K562 (cell line): ENCODE data around the gene RAB13. TPM values are rescaled to one million over a fixed set of nuclear protein-coding genes. Genes with fewer than 3 reads are reported as not detected.

Experiments
- ATAC-seq: fragments of 200-7000 bp; cut with Tn5 transposase; 3 replicates; pipeline ENCODE4 v1.9.1; 2020; ENCODE audit warnings: moderate library complexity
- BruUV-seq: library from RNA; stranded (reverse); fragments of 400-500 nt; replicated peaks from 2 replicates; lab custom pipeline; 2021; lab: Mats Ljungman, UMichigan
- CTCF ChIA-PET: fragments of 300-600 bp; formaldehyde crosslinking; extraction: SDS; loops from one replicate; lab custom pipeline; 2021; ENCODE audit warnings: low intra/inter-chr PET ratio; lab: Yijun Ruan, JAX
- POLR2A ChIA-PET: fragments of 300-600, 350-650 bp; sonication (Branson Sonifier 250); formaldehyde crosslinking; extraction: SDS; loops from one replicate; lab custom pipeline; 2021; ENCODE audit warnings: antibody characterized with exemption, inconsistent platforms; lab: Yijun Ruan, JAX
- DNase-seq, 4 experiments: peaks; one replicate each; pipeline versions ENCODE4 v3.0.0 to v3.0.0-alpha.2; 2011 to 2018; ENCODE audit warnings: low spot score in 3 of 4, mixed read lengths in 3 of 4; ENCODE audit errors: extremely low read depth in 1 of 4
- FAIRE-seq: peaks from 2 replicates; lab custom pipeline; 2011; peaks lifted over from hg19 to GRCh38; lab: Jason Lieb, UNC
- H2AFZ ChIP-seq: 2 replicates; pipeline ENCODE4 v1.6.0; 2011; ENCODE audit warnings: low read depth, low read length, control low read depth, inconsistent platforms
- H3K27ac ChIP-seq: fragments of 200-600 bp; 3 replicates; pipeline ENCODE4 v1.8.0; 2011; ENCODE audit warnings: low read depth, mild to moderate bottlenecking, control low read depth, inconsistent platforms, low read length, moderate library complexity, mixed read lengths; ENCODE audit errors: extremely low read depth
- H3K27me3 ChIP-seq, 2 experiments: fragments of 300-600 bp in 1 of 2; 2 replicates in 1 of 2; 3 replicates in 1 of 2; pipeline versions ENCODE4 v1.6.0 to v1.8.0; 2011; ENCODE audit warnings: inconsistent platforms in 2 of 2, low read length in 2 of 2, mild to moderate bottlenecking in 1 of 2, mixed read lengths in 1 of 2, moderate library complexity in 1 of 2; ENCODE audit not compliant: control insufficient read depth in 2 of 2, insufficient read depth in 2 of 2
- H3K36me3 ChIP-seq: fragments of 300-600 bp; 3 replicates; pipeline ENCODE4 v1.8.0; 2011; ENCODE audit warnings: mild to moderate bottlenecking, low read length, inconsistent platforms; ENCODE audit not compliant: control insufficient read depth, insufficient read depth
- H3K4me1 ChIP-seq, 2 experiments: fragments of 200-600 bp in 1 of 2; replicated peaks in 1 of 2; 2 replicates in 1 of 2; 3 replicates in 1 of 2; pipeline versions ENCODE4 v1.5.1 to v1.8.0; 2011; ENCODE audit warnings: inconsistent platforms in 2 of 2, low read length in 2 of 2, mild to moderate bottlenecking in 1 of 2, mixed read lengths in 1 of 2, moderate library complexity in 1 of 2; ENCODE audit not compliant: control insufficient read depth in 2 of 2, insufficient read depth in 2 of 2
- H3K4me2 ChIP-seq: 2 replicates; pipeline ENCODE4 v1.6.1; 2011; ENCODE audit warnings: low read length, control low read depth, inconsistent platforms, mixed read lengths; ENCODE audit not compliant: insufficient read depth
- H3K4me3 ChIP-seq: fragments of 200-600 bp; sonication (generic), shearing (Covaris generic); 2 replicates; pipeline ENCODE4 v1.5.1; 2016; ENCODE audit warnings: control low read depth, inconsistent platforms
- H3K79me2 ChIP-seq: fragments of 200-600 bp; 3 replicates; pipeline ENCODE4 v1.8.0; 2011; ENCODE audit warnings: low read length, inconsistent platforms; ENCODE audit not compliant: control insufficient read depth, insufficient read depth
- H3K9ac ChIP-seq, 2 experiments: 2 replicates each; pipeline versions ENCODE4 v1.6.0 to v1.6.1; 2011; ENCODE audit warnings: low read depth in 2 of 2, low read length in 2 of 2, control low read depth in 1 of 2, inconsistent platforms in 1 of 2, mild to moderate bottlenecking in 1 of 2, mixed read lengths in 1 of 2; ENCODE audit not compliant: insufficient read depth in 1 of 2
- H3K9me1 ChIP-seq: one replicate; pipeline ENCODE4 v1.6.0; 2011; ENCODE audit warnings: inconsistent platforms, mild to moderate bottlenecking, low read length, moderate library complexity; ENCODE audit not compliant: control insufficient read depth, insufficient read depth
- H3K9me3 ChIP-seq: replicated peaks from 2 replicates; pipeline ENCODE4 v1.5.1; 2011; ENCODE audit warnings: low read depth, low read length, inconsistent platforms; ENCODE audit not compliant: control insufficient read depth, insufficient read depth
- H4K20me1 ChIP-seq: replicated peaks from 2 replicates; pipeline ENCODE4 v1.6.1; 2011; ENCODE audit warnings: low read length, inconsistent platforms, mixed read lengths; ENCODE audit not compliant: control insufficient read depth, insufficient read depth
- CREB1 ChIP-seq, 2 experiments: sonication (generic) in 1 of 2; formaldehyde crosslinking in 1 of 2; IDR thresholded peaks; 2 replicates each; pipeline versions ENCODE4 v1.6.1 to v1.8.0; 2012 to 2022; ENCODE audit warnings: inconsistent platforms in 1 of 2, mild to moderate bottlenecking in 1 of 2, missing genetic modification reagents in 1 of 2, moderate library complexity in 1 of 2
- ESRRB ChIP-seq: fragments of 250-450 bp; sonication (Bioruptor Pico); IDR thresholded peaks from 2 replicates; pipeline ENCODE4 v1.5.0; 2020; ENCODE audit warnings: mild to moderate bottlenecking, moderate library complexity, borderline replicate concordance
- ETV5 ChIP-seq: sonication (generic); formaldehyde crosslinking; IDR thresholded peaks from 2 replicates; pipeline ENCODE4 v1.4.0; 2020; ENCODE audit warnings: low read depth, mild to moderate bottlenecking, missing genetic modification reagents
- FOXJ3 ChIP-seq: sonication (generic); formaldehyde crosslinking; IDR thresholded peaks from 2 replicates; pipeline ENCODE4 v1.4.0; 2020; ENCODE audit warnings: mild to moderate bottlenecking, missing genetic modification reagents
- MAZ ChIP-seq, 2 experiments: fragments of 450-650 bp in 1 of 2; sonication (generic) in 1 of 2; formaldehyde crosslinking; IDR thresholded peaks in 1 of 2; conservative IDR thresholded peaks in 1 of 2; 2 replicates each; pipeline versions ENCODE4 v1.4.0 to v1.5.0; 2020; ENCODE audit warnings: mild to moderate bottlenecking in 1 of 2, missing genetic modification reagents in 1 of 2
- MTF1 ChIP-seq: fragments of 250-450 bp; sonication (Bioruptor Pico); IDR thresholded peaks from 2 replicates; pipeline ENCODE4 v1.9.0; 2021; ENCODE audit warnings: moderate library complexity, mild to moderate bottlenecking, inconsistent platforms, borderline replicate concordance
- NFE2 ChIP-seq: IDR thresholded peaks from 2 replicates; pipeline ENCODE4 v1.6.1; 2014; ENCODE audit warnings: antibody characterized with exemption, low read depth
- POLR2A ChIP-seq: fragments of 450-650 bp; conservative IDR thresholded peaks from 2 replicates; pipeline ENCODE4 v1.6.1; 2016
- POLR2AphosphoS2 ChIP-seq: IDR thresholded peaks from 2 replicates; pipeline ENCODE4 v1.6.1; 2012; ENCODE audit warnings: low read length, improper control_type of control experiment
- POLR2G ChIP-seq: fragments of 200-400 bp; formaldehyde crosslinking; IDR thresholded peaks from 2 replicates; pipeline ENCODE4 v1.6.1; 2017; ENCODE audit warnings: low read depth, mild to moderate bottlenecking, antibody characterized with exemption, low read length, moderate library complexity
- RAD21 ChIP-seq, 2 experiments: fragments of 250-450 bp in 1 of 2; fragments of 450-650 bp in 1 of 2; sonication (Bioruptor Pico) in 1 of 2; formaldehyde crosslinking in 1 of 2; IDR thresholded peaks in 1 of 2; conservative IDR thresholded peaks in 1 of 2; 2 replicates each; pipeline versions ENCODE4 v1.4.0 to v1.8.0; 2020 to 2022; ENCODE audit warnings: mild to moderate bottlenecking in 2 of 2, moderate library complexity in 1 of 2
- RBFOX2 ChIP-seq: fragments of 200-400 bp; formaldehyde crosslinking; IDR thresholded peaks from 2 replicates; pipeline ENCODE4 v1.6.1; 2017; ENCODE audit warnings: low read depth, mild to moderate bottlenecking, low read length, moderate library complexity
- RBM14 ChIP-seq: fragments of 200-400 bp; formaldehyde crosslinking; IDR thresholded peaks from 2 replicates; pipeline ENCODE4 v1.6.1; 2018; ENCODE audit warnings: low read depth, mild to moderate bottlenecking, low read length, moderate library complexity, borderline replicate concordance; ENCODE audit not compliant: insufficient read depth
- TAF7 ChIP-seq: fragments of 450-650 bp; IDR thresholded peaks from 2 replicates; pipeline ENCODE4 v1.6.1; 2016; ENCODE audit warnings: missing genetic modification characterization, missing compliant biosample characterization
- ZNF3 ChIP-seq: fragments of 250-450 bp; sonication (Bioruptor Pico); IDR thresholded peaks from 2 replicates; pipeline ENCODE4 v1.5.0; 2021; ENCODE audit warnings: mild to moderate bottlenecking, moderate library complexity
- WGBS: fragments of 100-300 bp; shearing (Covaris generic); methylation state at CpG from one replicate; pipeline ENCODE4 v1.1.6; 2016; ENCODE audit warnings: low coverage, mixed read lengths; ENCODE audit not compliant: insufficient coverage; ENCODE audit errors: missing lambda C conversion rate; 5-methylcytosine and 5-hydroxymethylcytosine counted together
- in situ Hi-C: fragments of 300-500 bp; cut with MboI; formaldehyde crosslinking; loops from 4 replicates; pipeline ENCODE4 v1.15.0; 2018; ENCODE audit warnings: inconsistent platforms, mixed read lengths
- intact Hi-C: fragments of 100-400 bp; cut with micrococcal nuclease; formaldehyde crosslinking; loops from 2 replicates; pipeline ENCODE4 v1.14.2; 2022
- polyA plus RNA-seq, 8 experiments: library from polyadenylated mRNA; depleted of rRNA in 4 of 8; stranded (reverse) in 5 of 8; unstranded in 3 of 8; fragments of >200 nt; fragmentation: Nextera tagmentation in 2 of 8; fragmentation: Illumina TruSeq in 1 of 8; extraction: Ambion mirVana in 2 of 8; extraction: Trizol in 1 of 8; gene quantifications; 2 replicates each; pipeline versions ENCODE4 v1.2.1 to v1.2.3, GENCODE V29; 2011 to 2014; ENCODE audit warnings: inconsistent platforms in 1 of 8, missing spikeins in 1 of 8
- total RNA-seq, 7 experiments: library from RNA; depleted of rRNA in 6 of 7; stranded (reverse); fragments of >200 nt in 6 of 7; fragmentation: Illumina TruSeq in 2 of 7; extraction: Trizol in 2 of 7; gene quantifications; 2 replicates each; pipeline versions ENCODE4 v1.2.1 to v1.2.3, GENCODE V29; 2011 to 2021; ENCODE audit warnings: low replicate concordance in 1 of 7

The RAB13 gene
- total and polyA plus RNA-seq, 9 of the 15 experiments (the other 6 are each of a cell fraction or from before 2014, with no cell fraction given) = 22.3 to 100 (median 39.8) TPM

- no peaks in the 10 kb centered on the region for H3K9me3 ChIP-seq
- no peak overlapping the region for H3K4me3 ChIP-seq
- H3K36me3 ChIP-seq = peaks cover 81% of the 10 kb centered on the region
- no peak overlapping the region for H2AFZ ChIP-seq
- no TSS peak for BruUV-seq
- no peak overlapping the region for H3K27ac ChIP-seq
- WGBS = 99% methylated on average over 8 of the region's 8 CpGs
- H3K9me1 ChIP-seq = no peaks in the 10 kb centered on the region
- no peak for FAIRE-seq
- ATAC-seq = no peak
- H3K27me3 ChIP-seq = no peaks in the 10 kb centered on the region
- H3K79me2 ChIP-seq = peaks cover 21% of the 10 kb centered on the region
- peaks cover 8 to 18% of the 10 kb centered on the region in 2 experiments; a peak in 4 of 5 replicates for H3K4me1 ChIP-seq
- ChIA-PET POLR2A (interaction anchor here (0.6 to 3.0 kb wide), 4 partner anchors 17 to 1957 kb away, joined by 3 to 10 read pairs (median 4); partner anchors contain the start of gene GATAD2B), CTCF (no interaction called here)
- peak overlapping the region in 1 of 2 experiments; percentile 36; a peak in 1 of 4 replicates for H3K9ac ChIP-seq
- no peak for DNase-seq
- TF ChIP-seq MAZ (CRISPR knock-in tag; conservative IDR thresholded peaks at IDR 0.05 in 1 of 2, IDR thresholded peaks at IDR 0.05 in 1 of 2) (no peak), POLR2G (peak; percentile 65), RBFOX2 (peak; percentile 39), TAF7 (tag) (no peak)
- no peak overlapping the region for H3K4me2 ChIP-seq
- intact Hi-C loops (no loop called here), in situ Hi-C loops (no loop called here)
- no peaks in the 10 kb centered on the region for H4K20me1 ChIP-seq
These were observed 45.4 kb downstream of the RAB13 start for GRCh38 chr1:153940756-153941155.

GRCh38 chr1:153939476-153939875, 46.7 kb downstream of the RAB13 start:
- no peak overlapping the region for H2AFZ ChIP-seq
- CTCF ChIA-PET = no interaction called here
- intact Hi-C loops = no loop called here
- no peaks in the 10 kb centered on the region for H3K9me3 ChIP-seq
- no peak overlapping the region for H3K4me2 ChIP-seq
- peaks cover 9% of the 10 kb centered on the region for H3K79me2 ChIP-seq
- H3K27ac ChIP-seq = no peak overlapping the region
- no peak for FAIRE-seq
- no peak overlapping the region for H3K9ac ChIP-seq
- POLR2A ChIA-PET = interaction anchor here (0.7 to 3.0 kb wide), 4 partner anchors 10 to 51 kb away, joined by 4 to 10 read pairs (median 8); partner anchors contain the start of genes CRTC2, GATAD2B and RPS27
- peaks cover 90% of the 10 kb centered on the region for H3K36me3 ChIP-seq
- ATAC-seq = no peak
- in situ Hi-C loops = no loop called here
- no peaks in the 10 kb centered on the region for H3K9me1 ChIP-seq
- H3K4me1 ChIP-seq = peaks cover 3 to 8% of the 10 kb centered on the region in 2 experiments; a peak in 3 of 5 replicates
- no peaks in the 10 kb centered on the region for H4K20me1 ChIP-seq
- no peak for DNase-seq
- no peak overlapping the region for H3K4me3 ChIP-seq
- H3K27me3 ChIP-seq = no peaks in the 10 kb centered on the region
- no TSS peak for BruUV-seq
- WGBS = 89% methylated on average over 6 of the region's 12 CpGs
- TF ChIP-seq NFE2 (no peak), MTF1 (CRISPR knock-in tag) (no peak), POLR2A (no peak), CREB1 (IDR thresholded peaks at IDR 0.05) (no peak), CREB1 (CRISPR knock-in tag; IDR thresholded peaks at IDR 0.05) (no peak), ZNF3 (CRISPR knock-in tag) (no peak), RAD21 (CRISPR knock-in tag; conservative IDR thresholded peaks at IDR 0.05 in 1 of 2, IDR thresholded peaks at IDR 0.05 in 1 of 2) (no peak), ESRRB (CRISPR knock-in tag) (no peak), RBM14 (no peak), POLR2AphosphoS2 (no peak), ETV5 (no peak), FOXJ3 (no peak)
